ENCODE measurements around the gene SLC35F1. TPM values are rescaled to one million over a fixed set of nuclear protein-coding genes. Genes with fewer than 3 reads are reported as not detected.

Gene SLC35F1
- total RNA-seq, 2 experiments from 2014 or later: 0.09 TPM

- peaks cover 4% of the 10 kb centered on the region for H3K27me3 Mint-ChIP-seq
- H3K4me3 Mint-ChIP-seq: no peak overlapping the region
- H3K9me3 Mint-ChIP-seq: no peaks in the 10 kb centered on the region
- no peaks in the 10 kb centered on the region for H3K36me3 Mint-ChIP-seq (ENCODE audit: low read depth)
- ATAC-seq (no peak), DNase-seq (no peak)
- intact Hi-C loops (cut with micrococcal nuclease): no loop called here
- no peak for TF ChIP-seq CTCF (IDR thresholded peaks at IDR 0.05)
- H3K4me1 Mint-ChIP-seq (ENCODE audit: low read depth): no peaks in the 10 kb centered on the region
- CTCF ChIA-PET: no interaction called here
- H3K27ac Mint-ChIP-seq: no peak overlapping the region
- POLR2A ChIA-PET: no interaction called here
Observed at GRCh38 chr6:117880824-117881223, 26.2 kb upstream of the SLC35F1 start.

- POLR2A ChIA-PET: no interaction called here
- H3K27ac Mint-ChIP-seq: no peak overlapping the region
- no peaks in the 10 kb centered on the region for H3K4me1 Mint-ChIP-seq (ENCODE audit: low read depth)
- H3K27me3 Mint-ChIP-seq: peaks cover 8% of the 10 kb centered on the region
- intact Hi-C loops (cut with micrococcal nuclease): no loop called here
- no peak for DNase-seq
- no peak for TF ChIP-seq CTCF (IDR thresholded peaks at IDR 0.05)
- CTCF ChIA-PET: interaction anchor here (1.4 kb wide), 1 partner anchor 17 kb away, joined by 4 read pairs; the partner anchor contains the start of gene SLC35F1
- no peaks in the 10 kb centered on the region for H3K9me3 Mint-ChIP-seq
- no peak overlapping the region for H3K4me3 Mint-ChIP-seq
- H3K36me3 Mint-ChIP-seq (ENCODE audit: low read depth): no peaks in the 10 kb centered on the region
- no peak for ATAC-seq
Observed at GRCh38 chr6:117890172-117890571, 16.9 kb upstream of the SLC35F1 start.

GRCh38 chr6:117906507-117906957 is 532 bp upstream of the SLC35F1 start:
- Mint-ChIP-seq H3K4me3 (peak overlapping the region; percentile 57), H3K27me3 (peaks cover 58% of the 10 kb centered on the region), H3K36me3 (ENCODE audit: low read depth) (no peaks in the 10 kb centered on the region), H3K4me1 (ENCODE audit: low read depth) (peaks cover 5% of the 10 kb centered on the region), H3K9me3 (no peaks in the 10 kb centered on the region), H3K27ac (no peak overlapping the region)
- DNase-seq (no peak), ATAC-seq (peak; percentile 46)
- ChIA-PET POLR2A (no interaction called here), CTCF (interaction anchor here (1.1 kb wide), 1 partner anchor 69 kb away, joined by 4 read pairs; no protein-coding TSS in a partner anchor)
- no peak for TF ChIP-seq CTCF (IDR thresholded peaks at IDR 0.05)
- intact Hi-C loops (cut with micrococcal nuclease): no loop called here

DNA sequence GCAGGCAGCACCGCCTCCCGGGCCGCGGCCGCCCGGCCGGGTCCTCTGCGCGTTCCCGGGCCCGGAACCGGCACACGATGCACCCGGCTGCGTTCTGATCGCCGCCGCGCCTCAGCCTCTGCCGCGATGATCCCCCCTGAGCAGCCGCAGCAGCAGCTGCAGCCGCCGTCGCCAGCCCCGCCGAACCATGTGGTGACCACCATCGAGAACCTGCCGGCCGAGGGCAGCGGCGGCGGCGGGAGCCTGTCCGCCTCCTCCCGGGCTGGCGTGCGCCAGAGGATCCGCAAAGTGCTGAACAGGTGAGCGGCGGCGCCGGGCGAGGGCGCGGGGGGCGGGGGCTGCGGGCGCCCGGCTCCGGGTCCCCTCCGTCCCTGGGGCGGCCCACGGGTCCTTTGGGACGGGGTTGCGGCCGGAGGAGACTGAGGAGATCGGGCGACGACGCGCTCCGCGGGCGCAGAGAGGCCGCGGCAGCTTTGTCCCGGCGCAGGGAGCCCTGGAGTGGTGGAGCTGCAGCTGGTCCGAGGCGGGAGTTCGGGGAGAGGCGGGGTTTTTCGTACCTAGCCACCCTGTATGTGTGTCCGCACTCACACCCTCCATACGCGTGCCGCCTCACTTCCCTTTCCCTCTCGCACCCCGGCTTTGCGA is 659 bp downstream of the SLC35F1 start:
- ATAC-seq: peak; percentile 27
- POLR2A ChIA-PET: no interaction called here
- TF ChIP-seq CTCF (IDR thresholded peaks at IDR 0.05): no peak
- Mint-ChIP-seq H3K4me1 (ENCODE audit: low read depth) (peaks cover 5% of the 10 kb centered on the region), H3K27ac (no peak overlapping the region), H3K27me3 (peaks cover 62% of the 10 kb centered on the region), H3K9me3 (no peaks in the 10 kb centered on the region), H3K4me3 (peak overlapping the region; percentile 19), H3K36me3 (ENCODE audit: low read depth) (no peaks in the 10 kb centered on the region)
- intact Hi-C loops (cut with micrococcal nuclease): no loop called here
- CTCF ChIA-PET: interaction anchor here (0.6 to 1.1 kb wide), 2 partner anchors 18 to 70 kb away, joined by 4 read pairs; no protein-coding TSS in a partner anchor
- DNase-seq: no peak

DNA sequence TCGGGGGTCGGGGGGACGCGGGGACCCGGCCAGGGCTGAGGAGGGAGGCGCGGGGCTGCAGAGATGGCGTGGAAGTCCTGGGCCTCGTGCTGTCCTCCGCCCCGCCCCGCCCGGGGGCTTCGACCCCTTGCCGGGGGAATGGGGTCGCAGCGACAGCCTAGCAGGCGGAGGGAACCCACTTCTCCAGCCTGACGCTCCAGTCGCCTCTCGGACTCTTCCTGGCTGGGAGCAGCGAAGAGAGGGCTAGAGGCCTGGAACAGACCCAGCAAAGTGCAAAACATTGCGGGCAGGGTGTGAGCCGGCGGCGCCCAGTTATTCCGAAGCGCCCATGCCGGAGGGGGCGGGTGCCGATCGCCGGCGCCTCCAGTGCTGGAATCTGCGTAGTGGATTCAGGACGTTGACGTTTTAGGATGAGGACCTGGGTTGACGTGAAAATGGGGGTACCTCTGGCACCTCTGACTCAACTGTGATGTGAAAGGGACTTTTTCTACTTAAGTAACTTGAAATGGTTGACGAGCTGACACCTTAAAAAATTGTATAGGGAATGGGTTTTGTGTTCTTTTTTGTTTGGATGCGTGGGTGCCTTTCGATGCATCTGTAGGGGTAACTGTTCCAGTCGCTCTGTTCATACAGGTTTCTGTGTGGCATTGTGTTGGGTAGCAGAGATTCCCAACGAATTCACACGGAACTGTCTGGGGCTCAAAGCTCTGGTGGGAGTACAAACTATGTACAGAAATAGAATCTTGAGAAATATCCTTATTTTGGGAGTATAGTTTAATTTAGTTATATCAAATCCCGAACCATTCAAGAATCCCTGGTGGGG is 1.4 kb downstream of the SLC35F1 start:
- intact Hi-C loops (cut with micrococcal nuclease): no loop called here
- H3K27ac Mint-ChIP-seq: no peak overlapping the region
- no peak for TF ChIP-seq CTCF (IDR thresholded peaks at IDR 0.05)
- DNase-seq (no peak), ATAC-seq (no peak)
- H3K9me3 Mint-ChIP-seq: no peaks in the 10 kb centered on the region
- ChIA-PET CTCF (interaction anchor here (0.7 kb wide), 2 partner anchors 440 to 713 kb away, joined by 3 read pairs; no protein-coding TSS in a partner anchor), POLR2A (no interaction called here)
- no peaks in the 10 kb centered on the region for H3K36me3 Mint-ChIP-seq (ENCODE audit: low read depth)
- peak overlapping the region; percentile 55 for H3K4me3 Mint-ChIP-seq
- H3K27me3 Mint-ChIP-seq: peaks cover 62% of the 10 kb centered on the region
- peaks cover 5% of the 10 kb centered on the region for H3K4me1 Mint-ChIP-seq (ENCODE audit: low read depth)

Measured in activated CD8-positive, alpha-beta T cell treated with anti-CD3 and anti-CD28 coated beads for 36 hours (primary cell).